Thyroid gland (tissue), 4 donors: ENCODE results near the gene DISC1.

Experiments
- POLR2A ChIP-seq, 2 donors: fragments of 450-650 bp; IDR thresholded peaks; one replicate each; pipeline ENCODE4 v1.6.1; 2017; ENCODE audit warnings: antibody characterized with exemption in 2 of 2, mild to moderate bottlenecking in 2 of 2, moderate library complexity in 1 of 2
- TF ChIP-seq, protein P1 (sequence below), 6 experiments: fragments of 200-600 bp in 3 of 6; fragments of 450-650 bp in 3 of 6; sonication (generic) in 3 of 6; IDR thresholded peaks; one replicate each; pipeline ENCODE4 v1.5.1; 2016 to 2019; ENCODE audit warnings: antibody characterized with exemption in 6 of 6, mild to moderate bottlenecking in 2 of 6, inconsistent platforms in 1 of 6, moderate library complexity in 1 of 6

DNA sequence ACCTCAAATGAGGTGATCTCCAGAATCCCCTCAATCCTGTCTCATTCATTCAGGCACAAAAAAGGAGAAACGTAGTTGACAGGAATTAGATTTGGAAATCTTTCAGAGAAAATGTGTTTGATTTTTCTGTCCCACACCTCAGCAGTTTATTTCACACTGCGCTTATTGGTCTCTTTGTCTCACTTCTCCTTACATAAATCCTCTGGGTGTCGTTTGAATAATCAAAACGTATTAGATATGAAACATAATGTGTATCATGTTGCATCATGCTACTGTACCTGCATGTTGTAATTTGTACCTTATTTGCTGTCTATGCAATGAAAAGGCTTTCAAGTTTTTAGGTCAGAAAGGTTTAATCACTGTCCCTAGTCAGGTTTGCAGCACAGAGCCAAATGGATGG, 255.7 kb downstream of the DISC1 start:
- TF ChIP-seq, protein P1, sequence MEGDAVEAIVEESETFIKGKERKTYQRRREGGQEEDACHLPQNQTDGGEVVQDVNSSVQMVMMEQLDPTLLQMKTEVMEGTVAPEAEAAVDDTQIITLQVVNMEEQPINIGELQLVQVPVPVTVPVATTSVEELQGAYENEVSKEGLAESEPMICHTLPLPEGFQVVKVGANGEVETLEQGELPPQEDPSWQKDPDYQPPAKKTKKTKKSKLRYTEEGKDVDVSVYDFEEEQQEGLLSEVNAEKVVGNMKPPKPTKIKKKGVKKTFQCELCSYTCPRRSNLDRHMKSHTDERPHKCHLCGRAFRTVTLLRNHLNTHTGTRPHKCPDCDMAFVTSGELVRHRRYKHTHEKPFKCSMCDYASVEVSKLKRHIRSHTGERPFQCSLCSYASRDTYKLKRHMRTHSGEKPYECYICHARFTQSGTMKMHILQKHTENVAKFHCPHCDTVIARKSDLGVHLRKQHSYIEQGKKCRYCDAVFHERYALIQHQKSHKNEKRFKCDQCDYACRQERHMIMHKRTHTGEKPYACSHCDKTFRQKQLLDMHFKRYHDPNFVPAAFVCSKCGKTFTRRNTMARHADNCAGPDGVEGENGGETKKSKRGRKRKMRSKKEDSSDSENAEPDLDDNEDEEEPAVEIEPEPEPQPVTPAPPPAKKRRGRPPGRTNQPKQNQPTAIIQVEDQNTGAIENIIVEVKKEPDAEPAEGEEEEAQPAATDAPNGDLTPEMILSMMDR (IDR thresholded peaks at IDR 0.05) = no peak
- TF ChIP-seq POLR2A (IDR thresholded peaks at IDR 0.05) = no peak
